COLO668 (cell line): ENCODE results near the gene MACROH2A1.
"Not testable (repeated sequence)": the region's sequence is repeated elsewhere in the genome, so short reads cannot be mapped to it uniquely, and the experiment has no call there.

ENCODE experiments used
- DNase-seq: peaks from one replicate; lab custom pipeline; 2025; ENCODE audit not compliant: unreplicated experiment; lab: John Stamatoyannopoulos, UW

Gene MACROH2A1

DNA sequence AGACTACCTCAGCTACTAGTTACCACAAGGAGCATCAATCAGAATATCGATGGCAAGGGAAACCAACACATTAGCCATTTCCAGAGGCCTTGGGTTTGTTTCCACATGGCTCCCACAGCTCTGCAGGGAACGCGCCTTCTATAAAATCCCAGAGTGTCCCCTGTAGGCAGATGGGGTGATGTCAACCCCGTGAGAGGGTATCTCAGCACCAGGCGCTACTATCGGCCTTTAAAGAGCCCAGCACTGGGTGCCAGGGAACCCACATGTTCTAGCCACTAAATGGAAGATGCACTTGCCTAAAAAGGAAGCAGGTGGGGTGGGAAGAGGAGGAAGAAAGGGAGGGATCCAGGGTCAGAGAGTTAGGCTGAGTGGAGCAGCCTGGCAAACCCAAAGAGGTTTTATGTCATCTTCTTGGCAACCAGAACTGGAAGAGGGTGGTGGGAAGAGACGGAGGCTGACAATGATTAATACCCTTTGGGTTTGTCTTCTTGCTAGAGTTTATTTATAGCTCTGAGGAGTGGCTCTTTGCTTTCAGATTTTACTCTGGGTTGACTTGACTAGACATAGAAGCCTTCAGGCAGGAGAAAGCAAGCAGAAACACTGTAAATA is 19.9 kb downstream of the MACROH2A1 start:
- no peak for DNase-seq

DNA sequence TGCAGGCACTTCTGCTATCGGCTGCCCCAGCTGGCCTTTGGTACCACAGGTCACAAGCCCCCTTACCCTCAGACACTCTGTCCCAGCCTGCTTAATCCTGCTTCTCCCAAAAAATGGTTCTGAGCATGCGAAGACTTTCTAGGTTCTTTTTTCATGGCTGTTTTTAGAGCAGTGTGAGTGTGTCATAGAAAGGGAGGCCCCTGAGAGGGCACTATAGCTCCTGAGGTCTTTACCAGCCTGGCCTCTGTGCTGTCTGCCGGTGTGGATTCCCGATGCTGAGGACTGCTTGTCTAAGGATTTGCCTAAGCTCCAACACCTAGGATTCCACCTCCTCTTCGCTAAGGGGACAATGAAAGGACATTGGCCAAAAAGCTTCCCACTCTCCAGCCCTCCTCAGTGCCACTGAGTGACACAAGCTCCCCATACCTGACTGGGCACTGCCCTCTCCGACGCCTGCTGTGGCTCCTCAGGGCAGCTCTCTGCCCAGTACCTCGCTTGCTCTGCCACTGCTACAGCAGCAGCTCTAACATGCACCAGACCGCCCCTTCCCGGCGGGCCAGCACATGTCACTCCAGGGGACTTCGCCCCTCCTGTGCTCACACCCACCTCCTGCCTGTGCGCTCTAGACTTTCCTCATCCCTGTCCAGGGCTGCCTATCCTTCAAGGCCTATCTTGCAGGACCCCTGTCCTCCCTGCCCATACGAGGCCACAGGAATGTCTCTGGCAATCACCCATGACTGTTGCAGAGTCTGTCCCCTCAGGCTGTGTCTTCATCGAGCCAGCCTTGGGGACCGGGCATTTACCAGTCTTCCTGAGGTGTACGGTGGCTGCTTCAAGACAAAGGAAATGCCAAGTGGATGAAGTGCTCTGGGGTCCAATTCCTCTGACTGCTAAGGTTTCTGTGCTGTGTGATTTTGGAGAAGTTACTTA is 21.0 kb downstream of the MACROH2A1 start:
- DNase-seq: no peak

DNA sequence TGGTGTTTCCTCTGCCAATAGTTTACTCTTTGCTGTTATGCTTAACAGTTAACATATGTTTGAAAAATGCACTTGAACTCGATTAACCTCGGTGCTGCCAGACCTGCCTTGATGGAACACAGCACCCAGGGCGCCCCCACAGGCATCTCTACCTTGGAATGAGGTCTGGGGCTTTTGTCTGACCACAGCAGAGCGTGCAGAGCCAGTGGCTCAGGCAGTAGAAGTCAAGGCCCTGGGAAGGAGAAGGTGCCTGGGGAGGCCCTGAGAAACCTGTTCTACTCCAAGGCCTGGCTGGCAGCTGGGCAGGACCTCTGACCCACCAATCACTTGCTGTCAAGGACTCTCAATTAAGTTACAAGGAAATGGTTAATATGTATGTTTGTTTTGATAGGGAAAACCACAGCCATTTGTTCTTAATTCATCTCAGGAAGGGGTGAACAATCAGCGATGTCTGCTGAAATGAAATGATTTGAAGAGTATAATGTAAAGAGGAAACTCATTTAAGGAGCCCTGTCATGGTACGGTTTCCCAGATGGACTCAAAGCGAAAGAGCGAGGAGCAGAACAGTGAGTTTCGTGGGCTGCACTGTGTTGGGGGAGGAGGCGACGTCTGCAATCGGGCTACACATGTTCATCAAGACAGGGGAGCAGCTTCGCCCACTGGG is 21.9 kb downstream of the MACROH2A1 start:
- no peak for DNase-seq

DNA sequence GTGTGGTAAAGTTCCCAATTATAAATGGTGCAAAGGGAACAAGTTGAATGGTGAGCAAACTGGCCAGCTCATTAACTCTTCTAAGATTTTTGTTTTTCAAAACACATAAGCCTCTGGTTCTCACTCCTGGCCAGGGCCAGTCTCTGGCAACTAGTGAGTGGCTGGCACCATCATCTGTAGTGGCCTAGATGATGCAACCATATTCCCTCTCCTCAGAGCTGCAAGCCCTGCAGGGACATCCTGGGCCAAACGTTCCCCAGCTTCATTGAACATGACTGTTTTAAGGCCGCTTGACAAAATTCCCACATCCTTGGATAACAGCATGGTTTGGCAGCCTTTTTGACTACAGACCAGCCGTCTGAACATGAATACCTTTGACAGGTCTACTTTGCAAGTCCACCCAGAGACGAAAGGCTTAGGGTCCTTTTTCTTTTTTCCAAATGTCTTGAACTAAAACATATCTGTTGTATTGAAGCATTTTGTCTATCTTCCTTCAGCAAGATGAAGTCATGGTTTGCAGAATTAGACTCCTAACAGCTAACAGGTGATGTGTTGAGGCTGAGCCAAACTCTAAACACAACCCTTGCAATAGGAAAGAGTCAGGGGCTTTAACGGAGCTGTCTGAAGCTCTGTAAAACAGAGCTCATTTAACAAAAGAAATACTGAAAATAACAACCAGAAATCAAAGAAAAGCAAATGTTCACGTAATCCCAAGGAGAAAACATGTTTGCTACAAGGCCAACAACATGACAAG is 23.8 kb downstream of the MACROH2A1 start:
- DNase-seq: no peak

DNA sequence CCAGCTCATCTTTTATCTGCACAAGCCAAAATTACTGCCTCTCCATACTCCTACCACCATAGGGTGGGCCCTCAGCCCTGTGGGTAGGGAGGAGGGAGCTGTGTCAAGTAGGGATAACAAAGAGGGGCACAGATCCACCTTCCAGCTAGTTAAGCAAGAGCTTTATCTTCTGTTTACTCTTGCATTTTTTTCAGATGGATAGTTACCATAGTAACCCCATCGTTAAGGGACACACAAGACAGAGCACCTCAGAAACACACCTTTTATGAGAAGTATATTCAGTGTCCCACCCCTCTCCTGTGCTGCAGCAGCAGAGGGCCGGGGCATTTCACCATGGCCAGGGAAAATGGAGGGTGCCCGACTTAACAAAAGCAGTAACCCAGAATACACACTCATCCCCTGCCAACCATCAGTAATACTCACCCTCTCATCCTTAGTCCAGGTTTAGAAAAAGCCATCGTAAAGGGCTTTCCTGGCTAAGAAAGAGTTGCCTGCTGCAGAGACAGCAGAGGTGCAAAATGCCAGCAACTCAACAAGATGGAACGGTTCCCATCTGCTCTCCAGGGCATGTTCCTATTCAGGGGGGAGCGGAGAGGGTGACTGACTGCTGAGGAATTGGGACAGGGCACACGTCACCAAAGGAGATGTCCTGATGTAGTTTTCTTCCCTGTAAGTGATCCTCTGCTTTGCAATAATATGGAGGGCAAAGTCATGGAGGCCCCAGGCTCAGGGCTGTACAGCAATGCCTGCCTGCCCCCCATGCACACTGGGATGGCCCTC is 25.1 kb downstream of the MACROH2A1 start:
- no peak for DNase-seq

DNA sequence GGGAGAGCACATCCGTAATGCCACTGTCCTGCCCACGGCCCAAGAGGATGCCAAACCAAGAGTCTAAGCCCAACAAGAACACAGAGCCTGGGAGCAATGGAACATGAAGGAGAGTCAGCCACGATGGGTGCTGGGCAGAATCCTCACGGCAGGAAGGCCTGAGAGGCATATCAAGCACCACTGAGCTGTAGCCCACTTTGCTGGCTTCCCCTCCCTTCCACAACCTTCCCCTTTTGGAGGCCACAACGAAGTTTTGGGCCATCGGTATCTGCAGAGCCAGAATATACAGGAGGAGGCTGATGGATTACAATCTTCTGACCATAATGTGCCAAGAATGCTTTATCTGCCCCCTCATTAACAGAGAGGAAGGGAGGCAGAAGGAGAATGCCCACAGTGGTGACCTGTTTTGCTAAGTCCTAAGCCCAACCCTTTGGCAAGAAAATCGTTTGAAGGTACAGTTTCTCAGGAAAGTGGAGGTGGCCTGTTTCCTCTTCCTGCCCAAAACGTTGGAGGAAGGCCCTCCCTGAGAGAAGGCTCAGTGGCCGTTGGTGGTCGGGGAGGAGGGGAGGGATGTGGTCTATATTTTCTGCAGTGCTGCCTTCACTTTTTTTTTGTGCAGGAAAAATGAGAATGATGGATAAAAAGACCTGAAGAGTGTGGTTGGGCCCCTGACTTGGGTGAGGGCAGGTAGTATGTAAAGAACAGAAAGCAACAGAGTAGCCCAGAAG is 26.2 kb downstream of the MACROH2A1 start:
- DNase-seq: no peak

DNA sequence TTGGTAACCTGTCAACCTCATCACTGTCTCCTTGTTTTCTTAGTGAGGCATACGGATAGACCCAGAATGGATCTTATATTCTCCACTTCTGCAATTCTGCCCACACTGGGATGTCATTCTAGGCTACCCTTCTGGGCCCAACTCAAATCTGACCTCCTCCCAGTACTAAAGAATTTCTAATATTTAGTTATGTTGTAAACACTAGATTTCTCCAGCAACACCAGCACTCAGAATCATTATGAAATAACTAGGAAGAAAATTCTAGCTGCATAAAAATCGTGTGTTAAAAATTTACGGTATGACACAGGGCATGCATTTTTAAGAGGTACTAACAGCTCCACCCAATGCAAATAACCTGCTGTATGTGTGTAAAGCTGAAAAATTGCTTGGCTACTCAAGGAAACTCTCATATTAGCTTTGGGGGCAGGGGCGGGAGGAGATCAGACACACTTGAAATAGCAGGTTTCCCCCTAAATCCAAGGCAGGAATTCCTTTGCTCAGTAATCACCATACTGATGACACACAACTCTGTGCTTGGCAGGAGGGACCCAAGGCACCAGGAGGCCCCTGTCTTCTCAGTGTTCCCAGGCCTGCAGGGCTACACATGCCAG is 27.3 kb downstream of the MACROH2A1 start:
- DNase-seq: no peak

DNA sequence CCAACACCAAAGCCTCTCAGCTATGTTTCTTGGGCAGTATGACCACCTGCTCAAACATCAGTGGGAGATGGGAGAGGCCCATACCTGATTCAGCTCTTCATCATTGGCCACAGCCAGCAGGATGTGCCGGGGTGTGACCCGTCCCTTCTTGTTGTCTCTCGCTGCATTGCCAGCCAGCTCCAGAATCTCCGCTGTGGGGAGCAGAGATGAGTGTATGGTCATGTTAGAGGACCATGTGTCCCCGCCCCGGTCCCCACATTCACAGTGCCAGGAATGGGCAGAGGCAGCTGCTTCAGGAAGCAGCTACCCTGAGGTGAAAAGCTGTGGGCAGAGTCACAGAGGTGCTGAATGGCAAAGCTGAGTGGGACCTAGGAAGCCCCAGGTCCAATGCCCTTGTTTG is 29.1 kb downstream of the MACROH2A1 start:
- DNase-seq: no peak

DNA sequence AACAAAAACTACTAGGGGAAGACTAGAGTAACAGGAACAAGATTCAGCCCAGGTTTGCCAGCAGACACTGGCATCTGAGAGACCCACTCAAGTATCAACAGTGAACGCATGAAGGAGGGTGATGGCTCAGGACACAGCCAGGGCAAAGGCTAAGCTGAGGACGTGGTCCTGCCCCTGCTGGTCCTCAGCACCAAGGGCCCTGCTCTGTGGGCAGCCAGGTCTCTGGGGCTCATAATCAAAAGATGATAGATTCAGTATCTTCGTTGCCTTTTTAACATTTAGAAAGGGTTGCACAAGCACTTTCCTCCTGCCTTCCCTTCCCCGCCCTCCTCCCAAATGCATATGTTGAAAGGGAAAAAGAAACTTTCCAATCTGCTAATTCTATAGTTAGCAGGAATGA is 31.5 kb downstream of the MACROH2A1 start:
- no peak for DNase-seq

DNA sequence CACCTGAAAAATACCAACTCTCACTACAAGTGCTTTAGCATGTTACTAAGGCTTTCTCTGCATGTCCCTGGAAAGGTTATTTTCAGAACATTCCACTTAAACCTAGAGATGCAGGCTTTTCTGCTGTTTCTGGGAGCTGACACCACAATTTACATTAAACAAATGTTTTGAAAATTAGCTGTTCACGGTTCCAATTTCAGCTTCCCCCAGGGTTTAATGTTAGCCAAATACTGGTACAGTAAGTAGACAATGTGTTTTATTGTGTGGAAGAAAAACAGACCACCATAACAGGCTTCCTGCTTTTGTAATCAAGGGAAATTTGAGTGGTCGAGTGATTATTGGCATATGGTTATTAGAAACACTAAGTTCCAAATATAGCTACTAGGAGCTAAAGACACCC is 32.0 kb downstream of the MACROH2A1 start:
- no peak for DNase-seq

DNA sequence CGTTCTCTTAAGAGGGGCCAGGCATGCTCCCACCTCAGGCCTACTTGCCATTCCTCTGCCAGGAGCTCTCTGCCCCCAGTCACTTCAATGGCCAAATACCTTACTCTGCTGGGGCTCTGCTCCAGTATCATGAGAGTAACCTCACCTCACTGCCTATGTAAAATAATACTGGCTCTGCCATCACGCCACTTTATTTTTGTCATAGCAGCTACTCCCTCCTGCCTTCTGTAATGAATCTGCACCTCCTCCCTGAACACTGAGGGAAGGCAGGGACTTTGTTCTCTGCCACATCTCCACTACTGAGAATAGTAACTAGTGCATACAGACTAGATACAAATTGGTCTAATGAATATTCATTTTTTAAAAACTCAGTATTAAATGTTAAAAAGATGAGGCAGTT is 33.8 kb downstream of the MACROH2A1 start:
- DNase-seq: no peak

DNA sequence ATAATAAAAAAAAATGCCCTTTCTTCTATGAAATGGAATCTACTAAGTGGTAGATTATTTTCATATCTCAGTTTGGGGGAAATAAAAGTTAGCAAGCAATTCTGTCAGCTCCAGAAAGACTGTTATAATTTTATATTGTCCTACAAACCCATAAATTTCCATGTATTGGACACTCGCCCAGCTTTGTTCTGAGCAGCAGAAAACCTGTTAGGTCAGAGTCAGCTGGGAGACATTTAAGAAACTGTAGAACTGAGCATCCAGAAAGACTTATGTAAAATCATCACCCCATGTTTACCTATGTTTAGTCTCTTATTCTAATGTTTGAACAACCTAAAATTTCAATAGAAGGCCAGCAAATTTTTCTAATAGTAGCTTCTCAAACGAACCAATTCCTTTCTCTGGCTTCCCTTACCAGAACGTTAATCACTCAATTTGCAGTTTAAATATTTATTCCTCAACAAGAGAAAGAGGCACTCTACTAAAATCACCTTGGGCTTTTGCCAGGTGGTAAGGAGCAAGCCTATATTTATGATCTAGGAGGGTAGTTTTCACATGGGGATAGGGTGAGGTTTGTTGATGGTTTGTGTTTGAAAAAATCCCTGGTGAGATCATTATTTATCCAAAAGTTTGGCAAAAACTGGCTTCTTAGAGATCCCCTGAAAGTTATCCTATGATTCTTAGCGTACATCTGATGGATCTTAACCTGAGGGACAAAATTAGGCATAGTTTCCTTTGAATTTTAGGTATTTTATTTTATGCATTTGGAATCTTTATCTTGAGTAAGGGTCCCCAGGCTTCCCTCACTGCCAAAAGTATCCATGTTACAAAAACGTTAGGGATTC is 34.4 kb downstream of the MACROH2A1 start:
- DNase-seq: no peak

DNA sequence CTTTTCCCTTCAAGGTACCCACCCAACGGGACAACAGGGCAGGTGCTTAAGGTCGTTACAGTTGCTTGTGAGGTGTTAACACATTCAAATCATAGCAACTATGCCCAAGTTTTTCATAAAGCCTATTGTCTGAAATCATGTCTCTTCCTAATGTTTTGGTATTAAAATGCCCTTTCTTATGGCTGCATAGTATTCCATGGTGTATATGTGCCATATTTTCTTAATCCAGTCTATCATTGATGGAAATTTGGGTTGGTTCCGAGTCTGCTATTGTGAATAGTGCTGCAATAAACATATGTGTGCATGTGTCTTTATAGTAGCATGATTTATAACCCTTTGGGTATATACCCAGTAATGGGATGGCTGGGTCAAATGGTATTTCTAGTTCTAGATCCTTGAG is 35.7 kb downstream of the MACROH2A1 start:
- DNase-seq: not testable (repeated sequence)

DNA sequence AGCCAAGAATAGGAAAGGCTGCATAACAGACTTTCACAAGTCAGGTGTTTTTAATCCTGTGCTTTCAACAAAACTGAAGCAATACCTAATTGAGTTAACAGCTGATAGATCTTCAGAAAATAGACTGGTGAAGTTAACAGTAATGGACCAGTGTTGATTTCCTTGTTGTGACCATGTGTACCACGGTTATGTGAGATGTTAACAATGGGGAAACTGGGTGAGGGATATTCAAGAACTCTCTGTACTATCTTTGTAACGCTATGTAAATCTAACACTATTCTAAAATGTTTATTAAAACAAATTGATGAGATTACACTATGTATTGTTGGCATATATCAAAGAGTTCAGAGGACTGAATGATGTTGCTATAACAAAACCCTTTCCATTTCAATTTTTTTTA is 36.9 kb downstream of the MACROH2A1 start:
- no peak for DNase-seq

DNA sequence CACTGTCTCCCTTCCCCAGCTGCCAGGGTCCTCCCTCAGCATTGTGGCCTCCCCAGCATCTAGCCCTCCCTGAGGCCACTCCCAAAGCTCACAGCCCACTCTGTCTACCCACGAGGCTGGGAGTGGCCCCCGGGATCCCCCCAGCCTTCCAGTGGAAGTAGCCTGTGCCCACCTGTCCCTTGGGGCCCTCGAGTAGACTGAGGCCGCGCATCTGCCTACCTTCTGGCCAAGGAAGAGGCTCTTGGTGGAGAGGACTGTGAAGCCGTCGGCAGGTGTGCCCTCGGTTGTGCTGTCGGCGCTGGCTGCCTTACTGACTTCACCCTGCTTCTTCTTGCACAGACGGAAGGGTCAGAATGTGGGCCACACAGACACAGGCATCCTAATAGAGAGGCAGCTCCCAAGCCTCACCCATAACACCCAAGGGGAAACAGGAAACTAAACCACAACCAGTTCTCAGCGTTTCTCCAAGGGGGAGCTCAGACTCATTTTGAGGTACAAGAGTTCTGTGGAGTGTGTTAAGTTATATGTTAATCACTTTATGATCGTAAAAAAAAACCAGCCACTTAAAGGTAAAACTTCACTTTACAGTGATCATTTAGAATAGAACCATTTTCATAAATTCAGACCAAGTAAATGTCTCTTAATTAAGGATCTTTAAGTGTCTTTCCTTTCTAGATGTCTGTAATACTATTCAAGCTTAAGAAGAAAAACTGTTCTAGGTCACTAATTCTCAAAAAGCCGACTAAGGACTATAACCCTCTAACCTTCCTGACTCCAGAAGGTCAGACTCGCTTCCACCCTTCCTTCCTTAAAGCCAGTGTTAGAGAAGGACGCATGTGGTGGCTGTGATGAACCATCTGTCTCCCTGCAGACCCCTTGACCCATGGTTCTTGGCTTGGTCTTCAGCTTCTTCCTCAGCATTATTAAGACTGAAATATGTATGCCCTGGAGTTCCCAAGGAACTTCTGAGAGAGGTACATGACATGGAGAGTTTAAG is 38.5 kb downstream of the MACROH2A1 start:
- no peak for DNase-seq

DNA sequence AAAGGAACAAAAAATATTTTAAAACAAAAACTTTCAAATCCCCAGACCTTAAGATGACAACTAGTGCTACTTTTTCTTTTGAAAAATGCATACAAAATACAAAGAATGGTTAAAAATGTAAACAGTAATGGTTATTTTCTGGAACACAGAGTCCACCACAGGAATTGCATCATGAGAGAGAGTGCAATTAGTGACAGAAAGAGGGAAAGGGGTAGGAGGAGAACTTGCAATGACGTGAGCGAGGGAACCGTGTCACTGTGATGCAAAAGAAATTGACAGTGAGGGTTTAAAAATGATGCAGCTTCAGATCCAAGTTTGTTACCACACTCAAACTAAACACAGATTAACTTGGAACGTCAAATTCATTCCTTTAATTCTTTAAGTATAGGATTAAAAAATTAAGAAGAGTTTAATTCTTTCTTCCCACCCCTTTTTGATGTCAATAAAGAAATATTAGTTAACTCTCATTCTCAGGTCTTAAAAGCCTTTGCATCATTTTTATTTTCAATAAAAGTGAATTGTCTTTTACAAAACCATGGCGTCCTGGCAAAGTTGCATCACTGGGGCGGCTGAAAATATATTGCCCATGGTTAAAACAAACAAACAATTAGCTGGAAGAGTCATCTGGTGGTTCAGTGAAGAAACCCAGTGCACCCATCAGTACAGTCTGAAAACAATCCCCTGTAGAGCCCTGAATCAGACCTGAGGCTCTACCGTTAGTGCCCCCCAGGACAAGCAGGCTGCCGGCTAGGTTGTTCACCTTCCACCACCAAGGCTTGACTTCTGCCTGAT is 39.5 kb downstream of the MACROH2A1 start:
- no peak for DNase-seq

DNA sequence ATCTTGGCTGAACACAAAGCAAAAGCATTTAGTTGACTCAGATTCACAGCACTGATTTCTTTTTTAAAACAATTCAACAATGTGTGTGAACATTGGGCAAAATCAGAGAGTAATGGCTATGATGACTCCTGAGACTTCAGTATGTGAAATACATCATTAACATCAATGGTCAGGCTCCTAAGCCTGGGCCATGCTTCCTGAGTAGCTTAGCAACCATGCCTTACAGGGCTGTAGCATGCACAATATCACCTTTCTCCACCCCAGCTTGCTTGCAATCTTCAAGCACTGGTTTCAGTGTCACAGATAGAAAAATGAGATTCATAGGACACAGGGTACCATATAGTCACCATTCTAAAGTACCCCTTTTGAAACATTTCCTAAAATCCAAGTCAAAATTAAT is 41.3 kb downstream of the MACROH2A1 start:
- DNase-seq: no peak
